Neural progenitor cell (in vitro differentiated cells): ENCODE results near the gene EEF2K. TPM values are rescaled to one million over a fixed set of nuclear protein-coding genes. Genes with fewer than 3 reads are reported as not detected.

Source experiments
- DNase-seq: peaks from one replicate; pipeline ENCODE4 v3.0.0-alpha.2; 2016; ENCODE audit warnings: low spot score
- H2AFZ ChIP-seq: fragments of 200-600 bp; sonication (generic); replicated peaks from 2 replicates; pipeline ENCODE4 v1.6.1; 2016; ENCODE audit warnings: antibody characterized with exemption
- H3F3A ChIP-seq: fragments of 200-600 bp; sonication (generic); 2 replicates; pipeline ENCODE4 v1.6.1; 2016; ENCODE audit warnings: antibody characterized with exemption, low read depth
- H3K27ac ChIP-seq: fragments of 200-600 bp; sonication (generic); 2 replicates; pipeline ENCODE4 v1.5.1; 2016; ENCODE audit warnings: mild to moderate bottlenecking
- H3K27me3 ChIP-seq: fragments of 200-600 bp; sonication (generic); 2 replicates; pipeline ENCODE4 v1.6.1; 2016; ENCODE audit warnings: mild to moderate bottlenecking, moderate library complexity
- H3K36me3 ChIP-seq: fragments of 200-600 bp; sonication (generic); 2 replicates; pipeline ENCODE4 v1.5.1; 2016
- H3K4me1 ChIP-seq: fragments of 200-600 bp; sonication (generic); 2 replicates; pipeline ENCODE4 v1.6.1; 2016; ENCODE audit warnings: mixed run types
- H3K4me2 ChIP-seq: fragments of 200-600 bp; sonication (generic); 2 replicates; pipeline ENCODE4 v1.6.1; 2016
- H3K4me3 ChIP-seq: fragments of 200-600 bp; sonication (generic); 2 replicates; pipeline ENCODE4 v1.5.1; 2016
- H3K79me2 ChIP-seq: fragments of 200-600 bp; sonication (generic); 2 replicates; pipeline ENCODE4 v1.6.1; 2016; ENCODE audit warnings: low read depth
- H3K9ac ChIP-seq: fragments of 200-600 bp; sonication (generic); 2 replicates; pipeline ENCODE4 v1.6.1; 2016
- H3K9me3 ChIP-seq: fragments of 200-600 bp; sonication (generic); 2 replicates; pipeline ENCODE4 v1.5.1; 2016; ENCODE audit warnings: low read depth
- H4K20me1 ChIP-seq: fragments of 200-600 bp; sonication (generic); 2 replicates; pipeline ENCODE4 v1.6.1; 2016; ENCODE audit warnings: low read depth
- H3K27ac Mint-ChIP-seq: 3 replicates; pipeline ENCODE4 v1.8.0; 2021; ENCODE audit warnings: mixed read lengths
- H3K27me3 Mint-ChIP-seq: 2 replicates; pipeline ENCODE4 v1.8.0; 2022; ENCODE audit warnings: low read depth, mild to moderate bottlenecking, inconsistent platforms, moderate library complexity, mixed read lengths; ENCODE audit not compliant: insufficient read depth
- H3K36me3 Mint-ChIP-seq: 3 replicates; pipeline ENCODE4 v1.8.0; 2021; ENCODE audit warnings: mixed read lengths
- H3K4me1 Mint-ChIP-seq: 3 replicates; pipeline ENCODE4 v1.8.0; 2021; ENCODE audit warnings: mixed read lengths
- H3K4me3 Mint-ChIP-seq: 3 replicates; pipeline ENCODE4 v1.8.0; 2021; ENCODE audit warnings: mild to moderate bottlenecking, moderate library complexity, mixed read lengths
- H3K9me3 Mint-ChIP-seq: 3 replicates; pipeline ENCODE4 v1.8.0; 2020; ENCODE audit warnings: mixed read lengths
- EZH2 ChIP-seq: fragments of 200-600 bp; sonication (generic); IDR thresholded peaks from 2 replicates; pipeline ENCODE4 v1.6.1; 2017; ENCODE audit warnings: antibody characterized with exemption, mild to moderate bottlenecking, moderate library complexity
- EZH2phosphoT487 ChIP-seq: fragments of 200-600 bp; sonication (generic); IDR thresholded peaks from 2 replicates; pipeline ENCODE4 v1.6.1; 2017; ENCODE audit warnings: antibody characterized with exemption
- total RNA-seq: library from RNA; depleted of rRNA; stranded (reverse); fragments of >200 nt; gene quantifications from 2 replicates; pipeline ENCODE4 v1.2.3, GENCODE V29; 2015; ENCODE audit warnings: low replicate concordance
- TF ChIP-seq, protein P1 (sequence below): fragments of 200-600 bp; sonication (generic); IDR thresholded peaks from 2 replicates; pipeline ENCODE4 v1.5.1; 2017; ENCODE audit warnings: antibody characterized with exemption, mild to moderate bottlenecking

EEF2K gene
- total RNA-seq, 1 donor from 2014 or later = 9.0 TPM

DNA sequence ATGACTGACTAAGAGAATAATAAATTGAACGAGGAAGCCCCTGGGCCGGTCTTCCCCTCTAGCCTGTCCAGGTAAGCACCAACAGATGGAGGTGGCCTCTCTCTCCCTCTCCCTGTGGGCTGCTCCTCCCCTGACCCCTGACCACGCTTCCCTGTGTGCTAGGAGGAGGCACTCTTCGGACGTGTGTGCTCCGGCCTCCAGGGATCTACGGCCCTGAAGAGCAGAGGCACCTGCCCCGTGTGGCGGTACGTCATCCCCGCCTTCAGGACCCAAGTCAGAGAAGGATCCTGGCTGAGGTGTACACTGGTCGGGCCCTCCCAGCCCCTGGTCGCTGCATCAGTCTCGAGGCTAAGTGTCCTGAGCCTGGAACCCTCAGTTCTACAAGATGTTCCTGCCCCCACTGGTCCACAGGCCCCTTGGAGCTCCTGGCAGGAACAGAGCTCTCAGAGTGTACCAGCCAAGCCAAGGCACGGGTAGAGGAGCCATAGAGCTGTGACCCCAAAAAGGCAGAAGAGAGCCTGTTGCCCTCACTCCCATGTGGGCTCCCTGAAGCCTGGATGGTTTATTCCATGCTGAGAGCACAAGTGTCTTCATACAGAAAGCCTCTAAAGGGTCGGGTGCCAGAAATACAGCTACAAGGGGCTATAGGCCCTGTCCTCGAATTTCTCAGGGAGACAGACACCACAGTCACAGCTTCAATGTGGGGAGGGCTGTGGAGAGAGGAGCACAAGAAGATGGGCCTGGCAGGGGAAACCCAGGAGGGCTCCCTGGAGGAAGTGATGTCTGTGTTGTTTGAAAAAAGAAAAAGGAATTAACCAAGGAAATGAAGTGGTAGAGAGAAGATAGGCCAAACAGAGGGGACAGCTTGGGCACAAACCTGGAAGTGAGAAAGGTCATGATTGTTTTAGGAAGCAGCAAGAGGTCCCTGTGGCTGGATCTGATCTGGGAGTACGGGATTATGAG, 27.8 kb upstream of the EEF2K start:
- Histone ChIP-seq H3K9me3 (no peaks in the 10 kb centered on the region), H3K27ac (no peak overlapping the region), H4K20me1 (no peaks in the 10 kb centered on the region), H2AFZ (no peak overlapping the region), H3K4me2 (no peak overlapping the region), H3K9ac (no peak overlapping the region), H3K27me3 (no peaks in the 10 kb centered on the region), H3K4me3 (no peak overlapping the region), H3F3A (no peaks in the 10 kb centered on the region), H3K36me3 (no peaks in the 10 kb centered on the region), H3K79me2 (no peaks in the 10 kb centered on the region), H3K4me1 (no peaks in the 10 kb centered on the region)
- Mint-ChIP-seq H3K27me3 (peaks cover 6% of the 10 kb centered on the region), H3K4me3 (no peak overlapping the region), H3K27ac (no peak overlapping the region), H3K36me3 (no peaks in the 10 kb centered on the region), H3K4me1 (no peaks in the 10 kb centered on the region), H3K9me3 (no peaks in the 10 kb centered on the region)
- DNase-seq = no peak
- no peak for TF ChIP-seq EZH2phosphoT487
- TF ChIP-seq EZH2 = no peak
- TF ChIP-seq, protein P1, sequence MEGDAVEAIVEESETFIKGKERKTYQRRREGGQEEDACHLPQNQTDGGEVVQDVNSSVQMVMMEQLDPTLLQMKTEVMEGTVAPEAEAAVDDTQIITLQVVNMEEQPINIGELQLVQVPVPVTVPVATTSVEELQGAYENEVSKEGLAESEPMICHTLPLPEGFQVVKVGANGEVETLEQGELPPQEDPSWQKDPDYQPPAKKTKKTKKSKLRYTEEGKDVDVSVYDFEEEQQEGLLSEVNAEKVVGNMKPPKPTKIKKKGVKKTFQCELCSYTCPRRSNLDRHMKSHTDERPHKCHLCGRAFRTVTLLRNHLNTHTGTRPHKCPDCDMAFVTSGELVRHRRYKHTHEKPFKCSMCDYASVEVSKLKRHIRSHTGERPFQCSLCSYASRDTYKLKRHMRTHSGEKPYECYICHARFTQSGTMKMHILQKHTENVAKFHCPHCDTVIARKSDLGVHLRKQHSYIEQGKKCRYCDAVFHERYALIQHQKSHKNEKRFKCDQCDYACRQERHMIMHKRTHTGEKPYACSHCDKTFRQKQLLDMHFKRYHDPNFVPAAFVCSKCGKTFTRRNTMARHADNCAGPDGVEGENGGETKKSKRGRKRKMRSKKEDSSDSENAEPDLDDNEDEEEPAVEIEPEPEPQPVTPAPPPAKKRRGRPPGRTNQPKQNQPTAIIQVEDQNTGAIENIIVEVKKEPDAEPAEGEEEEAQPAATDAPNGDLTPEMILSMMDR = no peak

DNA sequence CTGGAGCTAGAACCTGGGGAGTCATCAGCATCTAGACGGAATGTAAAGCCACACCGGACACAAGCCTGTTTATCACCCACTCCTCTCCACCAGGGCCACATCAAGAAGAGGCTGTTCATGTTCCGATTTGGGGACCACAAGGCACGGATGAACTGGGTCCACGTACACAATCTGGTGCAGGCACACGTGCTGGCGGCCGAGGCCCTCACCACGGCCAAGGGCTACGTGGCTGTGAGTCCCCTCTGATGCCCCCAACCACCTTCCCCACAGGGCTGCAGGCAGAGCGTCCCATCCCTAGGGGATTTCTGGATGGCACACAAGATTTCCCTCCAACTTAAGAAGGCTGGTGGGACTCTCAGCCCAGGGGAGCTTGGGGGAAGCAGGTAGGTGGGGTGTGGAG, 24.7 kb upstream of the EEF2K start:
- H3K27ac Mint-ChIP-seq = no peak overlapping the region
- H3K9me3 Mint-ChIP-seq = no peaks in the 10 kb centered on the region
- no peak overlapping the region for H3K4me3 Mint-ChIP-seq
- no peaks in the 10 kb centered on the region for H3K79me2 ChIP-seq
- TF ChIP-seq, protein P1 = no peak
- no peak for TF ChIP-seq EZH2
- TF ChIP-seq EZH2phosphoT487 = no peak
- H4K20me1 ChIP-seq = no peaks in the 10 kb centered on the region
- no peak overlapping the region for H2AFZ ChIP-seq
- H3K9ac ChIP-seq = no peak overlapping the region
- no peak overlapping the region for H3K27ac ChIP-seq
- H3K36me3 ChIP-seq = no peaks in the 10 kb centered on the region
- H3K9me3 ChIP-seq = no peaks in the 10 kb centered on the region
- H3K27me3 ChIP-seq = no peaks in the 10 kb centered on the region
- H3K36me3 Mint-ChIP-seq = no peaks in the 10 kb centered on the region
- no peaks in the 10 kb centered on the region for H3K4me1 Mint-ChIP-seq
- no peaks in the 10 kb centered on the region for H3K4me1 ChIP-seq
- no peak overlapping the region for H3K4me3 ChIP-seq
- no peak overlapping the region for H3K4me2 ChIP-seq
- peaks cover 8% of the 10 kb centered on the region for H3K27me3 Mint-ChIP-seq
- DNase-seq = no peak
- H3F3A ChIP-seq = no peaks in the 10 kb centered on the region

DNA sequence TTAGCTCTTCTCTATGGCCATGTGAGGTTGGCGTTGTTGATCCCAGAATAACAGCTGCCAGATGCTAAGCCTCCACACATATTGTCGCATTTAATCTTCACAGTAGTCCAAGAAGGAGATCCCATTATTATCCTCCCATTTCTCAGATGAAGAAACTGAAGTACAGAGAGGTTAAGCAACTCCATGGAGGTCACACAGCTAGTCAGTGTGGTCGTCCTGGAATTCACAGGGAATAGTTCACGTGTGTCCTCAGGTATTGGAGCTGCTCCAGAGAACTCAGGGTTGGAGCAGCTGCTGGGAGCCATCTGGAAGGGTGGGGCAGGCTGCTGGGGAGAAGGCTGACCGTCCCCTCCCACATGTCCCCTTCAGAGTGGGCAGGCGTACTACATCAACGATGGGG, 24.2 kb upstream of the EEF2K start:
- no peaks in the 10 kb centered on the region for H3K79me2 ChIP-seq
- DNase-seq = no peak
- TF ChIP-seq, protein P1 = no peak
- TF ChIP-seq EZH2 (no peak), EZH2phosphoT487 (no peak)

More for the DNA sequence above, 24.2 kb upstream of the EEF2K start:
- H3K27ac ChIP-seq = no peak overlapping the region
- Mint-ChIP-seq H3K4me3 (no peak overlapping the region), H3K36me3 (no peaks in the 10 kb centered on the region), H3K9me3 (no peaks in the 10 kb centered on the region), H3K4me1 (no peaks in the 10 kb centered on the region), H3K27me3 (peaks cover 8% of the 10 kb centered on the region), H3K27ac (no peak overlapping the region)
- no peak overlapping the region for H3K4me2 ChIP-seq
- H3F3A ChIP-seq = no peaks in the 10 kb centered on the region
- H3K36me3 ChIP-seq = no peaks in the 10 kb centered on the region
- H3K9ac ChIP-seq = no peak overlapping the region
- H3K9me3 ChIP-seq = no peaks in the 10 kb centered on the region
- no peaks in the 10 kb centered on the region for H3K27me3 ChIP-seq
- no peaks in the 10 kb centered on the region for H3K4me1 ChIP-seq
- H3K4me3 ChIP-seq = no peak overlapping the region
- H4K20me1 ChIP-seq = no peaks in the 10 kb centered on the region
- no peak overlapping the region for H2AFZ ChIP-seq
